HG03521 (cell line): ENCODE results near the gene SPRR5.
A peak's percentile ranks its signal among the peaks of the same experiment; 100 is the strongest.

Source experiments
- ATAC-seq: cut with Tn5 transposase; IDR thresholded peaks from one replicate; pipeline ENCODE4 v1.9.1; 2021; ENCODE audit warnings: mild to moderate bottlenecking, moderate library complexity; ENCODE audit not compliant: unreplicated experiment

Gene SPRR5

DNA sequence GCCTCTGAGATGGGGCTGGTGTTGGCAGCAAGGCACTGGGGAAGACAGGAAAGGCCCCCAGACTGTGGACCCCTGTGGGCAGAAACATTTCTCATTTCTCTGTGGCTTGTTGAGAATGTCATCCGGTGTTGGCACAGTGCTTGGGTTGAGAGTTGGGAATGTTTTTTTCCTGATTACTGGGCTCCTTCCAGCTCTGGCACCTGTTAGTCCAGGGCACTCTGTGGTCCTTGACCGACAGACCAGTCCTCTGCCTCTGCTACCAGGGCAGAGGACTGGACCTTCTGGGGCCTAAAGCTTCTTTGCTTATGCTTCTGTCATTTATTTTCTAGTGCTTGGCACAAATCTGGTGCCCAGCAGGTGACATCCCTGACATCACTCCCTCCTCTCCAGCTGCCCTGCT, 4.8 kb upstream of the SPRR5 start:
- no peak for ATAC-seq

GRCh38 chr1:152946248-152946647, 758 bp upstream of the SPRR5 start:
- ATAC-seq: no peak

DNA sequence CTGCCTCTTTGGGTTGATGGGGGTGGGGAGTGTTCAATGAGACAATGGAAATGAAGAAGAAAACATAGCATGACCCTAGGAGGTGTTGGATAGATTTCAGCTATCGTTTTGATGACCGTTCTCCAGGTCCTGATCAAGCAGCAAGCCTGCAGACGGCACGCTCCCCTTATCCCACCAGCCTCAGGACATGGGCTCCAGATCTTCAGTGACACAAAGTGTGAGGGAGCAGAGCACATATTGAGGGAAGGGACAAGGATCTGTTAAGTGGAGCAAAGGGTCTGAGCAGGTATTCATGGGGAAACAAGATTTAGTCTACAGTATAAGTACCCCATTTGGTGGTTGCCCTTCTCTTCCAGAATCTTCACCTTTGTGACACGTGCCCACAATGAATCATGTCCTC, 4.7 kb downstream of the SPRR5 start:
- no peak for ATAC-seq

GRCh38 chr1:152953761-152954160, 6.8 kb downstream of the SPRR5 start:
- ATAC-seq: no peak

- no peak for ATAC-seq
Observed at GRCh38 chr1:152954436-152954835, 7.4 kb downstream of the SPRR5 start.

- ATAC-seq: no peak
Observed at GRCh38 chr1:152957561-152957960, 10.6 kb downstream of the SPRR5 start.

- ATAC-seq: no peak
Observed at GRCh38 chr1:152959273-152959672, 12.3 kb downstream of the SPRR5 start.

DNA sequence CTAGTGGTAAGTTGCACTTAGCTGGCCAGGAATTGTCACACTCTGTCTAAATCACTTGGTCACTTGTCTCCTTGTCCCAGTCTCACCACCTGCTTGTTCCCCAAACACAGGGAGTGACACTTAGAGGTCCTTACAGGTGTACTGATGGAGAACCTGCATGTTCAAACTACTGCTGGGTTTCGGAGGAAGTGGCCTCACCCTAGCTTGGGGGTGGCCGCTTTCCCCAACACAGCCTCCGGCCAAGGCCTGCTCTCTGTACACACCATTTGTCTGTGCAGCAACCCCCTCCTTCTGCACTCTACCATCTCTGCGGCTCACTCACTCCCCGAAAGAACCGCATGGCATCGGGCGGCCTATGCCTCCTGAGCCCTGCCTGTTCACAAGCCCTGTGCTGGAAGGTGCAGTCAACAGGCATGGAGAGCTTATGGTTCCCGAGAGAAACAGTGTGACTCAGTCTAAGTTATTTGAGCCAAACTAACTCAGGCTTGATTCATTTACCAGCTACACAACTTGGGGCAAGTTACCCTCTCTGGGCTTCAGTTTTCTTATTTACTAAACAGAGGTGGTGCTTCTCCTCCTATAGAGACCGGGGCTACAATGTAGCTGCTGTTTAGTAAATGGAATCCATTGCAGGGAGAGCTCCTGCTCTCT, 12.9 kb downstream of the SPRR5 start:
- no peak for ATAC-seq

DNA sequence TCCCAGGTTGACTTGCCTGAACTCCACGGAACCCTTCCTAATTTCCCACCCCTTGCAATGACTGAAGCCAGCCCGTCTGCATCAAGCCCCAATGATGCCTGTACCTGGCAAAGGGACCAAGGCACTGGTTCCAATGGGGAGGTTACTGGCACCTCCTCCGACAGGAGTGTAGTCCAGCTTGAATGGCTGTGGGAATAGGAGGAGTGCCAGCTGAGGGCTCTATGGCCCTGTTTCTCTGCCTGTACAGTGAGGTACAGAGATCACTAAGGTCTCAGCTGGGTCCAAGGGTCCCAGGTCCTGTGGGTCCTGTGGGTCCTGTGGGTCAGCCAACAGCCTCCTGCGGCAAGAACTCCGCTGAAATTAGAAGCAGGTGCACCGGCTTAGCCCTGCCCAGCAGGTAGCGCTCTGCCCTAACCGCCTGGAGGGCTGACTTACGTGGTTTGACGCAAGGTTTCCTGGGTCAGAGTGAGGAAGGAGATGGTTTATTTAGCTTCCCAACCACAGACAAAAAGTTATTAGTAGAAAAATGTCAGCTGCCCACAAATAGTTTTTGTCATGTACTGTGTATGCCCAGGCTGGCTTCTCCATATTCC, 13.5 kb downstream of the SPRR5 start:
- ATAC-seq: no peak

DNA sequence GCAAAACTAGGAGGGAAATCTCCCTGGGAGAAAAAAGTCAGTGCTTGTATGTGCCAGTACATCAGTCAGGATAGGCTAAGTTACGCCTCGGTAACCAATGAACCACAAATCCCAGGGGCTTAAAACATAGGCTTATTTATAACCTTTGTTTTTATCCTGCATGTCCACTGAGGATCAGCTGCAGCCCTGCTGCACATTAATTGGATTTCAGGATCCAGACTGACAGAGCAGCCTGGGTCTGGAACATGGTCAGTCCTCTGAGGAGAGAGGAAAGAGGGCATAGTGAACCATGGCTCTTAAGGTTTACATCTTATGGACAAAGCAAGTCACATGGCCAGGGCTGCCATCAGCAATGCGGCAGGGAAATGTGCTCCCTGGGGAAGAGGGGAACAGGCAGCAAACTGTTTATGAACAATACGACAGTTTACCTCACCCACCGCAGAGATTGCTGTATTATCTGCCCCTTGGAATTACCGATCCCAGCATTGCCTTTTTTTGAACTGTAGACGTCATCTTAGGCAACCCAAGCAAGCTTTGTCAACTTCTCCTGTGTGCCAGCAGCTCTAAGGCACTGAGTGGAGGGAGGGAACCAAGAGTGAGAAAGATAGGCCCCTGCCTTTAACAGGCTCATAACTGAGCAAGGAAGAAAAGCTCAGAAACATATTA, 14.4 kb downstream of the SPRR5 start:
- ATAC-seq: no peak

GRCh38 chr1:152962876-152963415, 15.9 kb downstream of the SPRR5 start:
- ATAC-seq: no peak

DNA sequence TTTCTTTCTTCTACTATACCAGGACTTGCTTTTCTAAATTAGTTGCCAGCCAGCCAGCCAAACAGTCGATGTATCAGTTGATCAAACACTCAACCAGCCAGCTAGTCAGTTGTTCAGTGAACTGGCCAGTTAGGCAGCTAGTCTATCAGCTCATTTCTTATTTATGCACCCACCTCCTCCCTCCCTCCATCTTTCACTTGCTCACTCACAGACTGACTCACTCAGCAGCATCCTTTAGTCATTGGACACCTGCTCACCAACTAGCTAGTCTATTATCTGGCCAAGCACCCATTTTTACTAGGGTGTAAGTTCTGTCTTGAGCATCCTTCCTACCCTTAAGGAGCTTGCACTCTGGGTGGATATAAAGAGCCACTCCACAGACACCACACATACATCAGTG, 17.5 kb downstream of the SPRR5 start:
- no peak for ATAC-seq

DNA sequence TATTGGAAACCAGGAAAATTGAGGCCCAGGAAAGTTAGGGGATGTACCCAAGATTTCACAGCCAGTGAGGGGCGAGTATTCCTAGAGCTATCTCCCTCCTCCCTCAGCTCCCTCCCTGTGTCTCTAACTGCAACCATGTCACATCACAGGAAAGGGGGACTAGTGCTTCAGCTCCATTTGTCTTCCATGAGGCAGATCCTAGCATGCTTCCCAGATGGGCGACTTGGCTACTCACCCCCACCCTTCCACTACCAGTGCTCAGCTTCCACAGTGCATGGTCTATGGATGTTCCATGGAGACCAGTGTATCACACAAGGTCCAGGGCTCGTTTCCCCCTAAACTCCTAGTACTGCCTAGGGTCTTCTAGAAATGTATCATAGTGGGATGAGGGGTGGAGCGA, 18.8 kb downstream of the SPRR5 start:
- no peak for ATAC-seq

DNA sequence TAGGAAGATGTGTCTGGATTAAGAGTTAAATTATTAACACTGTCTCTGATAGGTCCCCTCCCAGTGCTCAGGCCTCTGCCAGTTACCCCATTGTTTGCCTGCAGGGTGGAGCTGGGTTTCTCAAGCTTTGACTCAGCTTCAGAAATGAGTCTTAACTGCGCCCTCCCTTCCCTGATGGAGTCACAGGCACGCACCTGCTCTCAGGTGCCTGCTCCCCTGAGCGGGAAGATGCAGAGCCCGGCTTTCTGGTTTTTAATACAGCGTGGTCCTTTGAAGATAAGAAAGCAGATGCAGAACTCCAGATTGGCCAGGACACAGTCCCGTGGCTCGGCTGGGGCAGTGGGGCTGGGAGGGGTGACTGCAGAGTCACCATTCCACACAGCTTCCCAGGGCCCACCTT, 20.2 kb downstream of the SPRR5 start:
- no peak for ATAC-seq

- peak; percentile 87 for ATAC-seq
Observed at GRCh38 chr1:152968248-152968647, 21.2 kb downstream of the SPRR5 start.

DNA sequence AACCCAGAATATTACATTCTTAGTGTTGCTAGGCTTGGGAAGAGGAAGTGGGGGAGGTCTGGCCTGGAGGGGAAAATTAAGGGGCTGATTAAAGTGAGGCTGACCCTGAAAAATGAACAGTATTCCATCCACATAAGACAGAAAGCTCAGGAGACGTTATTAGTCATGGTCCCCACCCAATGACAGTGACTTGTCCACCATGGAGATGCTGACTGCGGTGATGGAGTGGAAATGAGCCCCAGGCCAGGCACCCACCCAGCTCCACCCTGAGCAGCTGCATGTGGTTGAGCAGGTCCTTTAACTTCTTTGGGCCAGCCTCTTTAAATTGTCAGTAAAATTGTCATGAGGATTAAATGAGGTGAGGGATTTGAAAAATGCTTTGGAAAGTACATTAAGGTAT, 22.0 kb downstream of the SPRR5 start:
- ATAC-seq: no peak

DNA sequence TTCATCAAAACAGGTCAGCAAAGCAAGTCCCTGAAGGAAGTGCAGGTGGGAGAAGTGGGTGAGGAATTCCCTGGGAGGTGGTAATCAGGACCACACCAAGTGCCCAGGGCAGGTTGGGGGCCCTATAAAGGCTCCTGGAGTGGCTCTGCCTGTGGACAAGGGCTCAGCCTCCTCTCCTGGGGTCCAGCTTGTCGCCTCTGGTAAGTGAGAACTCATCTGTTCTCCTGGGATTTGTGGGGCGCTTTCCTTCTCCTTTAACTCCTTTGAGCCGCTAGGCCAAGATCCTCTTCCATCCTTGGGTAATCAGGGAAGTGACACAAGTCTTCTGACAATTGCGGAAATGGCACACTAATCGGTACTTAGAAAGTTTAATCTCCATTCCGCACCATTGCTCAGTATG, 23.5 kb downstream of the SPRR5 start, which contains the start of gene SPRR4:
TSS of gene SPRR4 (plus strand) at position 154 of the 400 bp plus-strand sequence. CDS start 1,243 bp downstream, outside the sequence.
- ATAC-seq: no peak

- no peak for ATAC-seq
Observed at GRCh38 chr1:152972196-152972886, 25.3 kb downstream of the SPRR5 start.

- ATAC-seq: no peak
Observed at GRCh38 chr1:152976688-152977087, 29.7 kb downstream of the SPRR5 start.

DNA sequence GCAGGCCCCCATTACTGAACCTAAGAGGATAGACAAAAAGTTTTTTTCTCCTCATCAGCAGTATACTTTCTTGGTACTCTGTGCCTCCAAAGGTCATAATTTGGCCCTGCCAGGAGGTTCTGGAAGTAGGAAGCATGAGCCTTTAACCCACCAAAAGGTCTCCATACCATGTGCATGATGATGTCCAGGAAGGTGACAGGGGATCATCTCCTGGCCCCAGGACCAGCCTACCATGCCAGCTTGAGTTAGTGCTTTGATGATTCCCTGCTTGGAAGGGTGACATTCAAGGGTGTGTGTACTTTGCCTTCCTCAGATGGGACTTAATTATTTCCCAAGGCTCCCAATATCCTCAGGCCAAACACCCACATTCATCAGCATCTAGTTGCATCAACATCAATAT, 30.6 kb downstream of the SPRR5 start:
- no peak for ATAC-seq

DNA sequence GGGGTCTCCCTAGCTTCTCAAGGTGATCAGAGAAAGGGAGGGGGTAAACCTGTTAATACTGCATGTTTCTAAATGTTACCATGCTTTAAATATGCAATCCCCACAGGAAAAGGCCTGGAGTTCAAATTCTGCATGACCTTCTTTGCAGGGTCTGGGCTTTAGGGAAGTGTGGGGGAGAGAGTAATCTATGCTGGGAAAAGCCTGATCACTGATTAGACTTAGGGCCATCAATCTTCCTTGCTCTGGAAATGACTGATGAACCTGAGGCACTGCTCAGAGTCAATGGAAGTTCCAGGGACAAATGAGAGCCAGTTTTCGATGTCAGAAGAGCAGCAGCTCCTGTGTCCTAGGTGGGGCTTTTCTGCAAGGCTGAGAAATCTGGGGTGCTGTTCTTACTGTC, 33.7 kb downstream of the SPRR5 start:
- ATAC-seq: no peak
